Gastrocnemius medialis (tissue), 4 donors: ENCODE measurements around the gene NRG2.

ENCODE experiments used
- CTCF ChIP-seq, 5 experiments: fragments of 450-650 bp in 3 of 5; fragments of 200-600 bp in 2 of 5; sonication (generic) in 2 of 5; IDR thresholded peaks in 4 of 5; conservative IDR thresholded peaks in 1 of 5; 1 replicate in 4 of 5; 2 replicates in 1 of 5; pipeline ENCODE4 v1.5.1; 2016 to 2019; ENCODE audit warnings: antibody characterized with exemption in 5 of 5, mild to moderate bottlenecking in 3 of 5, moderate library complexity in 3 of 5
- POLR2A ChIP-seq, 2 donors: fragments of 450-650 bp; IDR thresholded peaks; one replicate each; pipeline ENCODE4 v1.6.1; 2017; ENCODE audit warnings: antibody characterized with exemption in 2 of 2, mild to moderate bottlenecking in 2 of 2, moderate library complexity in 2 of 2

- TF ChIP-seq POLR2A (IDR thresholded peaks at IDR 0.05), result no peak
- TF ChIP-seq CTCF (IDR thresholded peaks at IDR 0.05 in 4 of 5, conservative IDR thresholded peaks at IDR 0.05 in 1 of 5), result no peak
These were observed 133.1 kb downstream of the NRG2 start for GRCh38 chr5:139910036-139910435.
